ENCODE measurements around the gene SURF1. TPM values are rescaled to one million over a fixed set of nuclear protein-coding genes. Genes with fewer than 3 reads are reported as not detected.

SURF1 gene
- total RNA-seq, 3 donors from 2014 or later, result 45.9 to 61.4 (median 46.8) TPM

DNA sequence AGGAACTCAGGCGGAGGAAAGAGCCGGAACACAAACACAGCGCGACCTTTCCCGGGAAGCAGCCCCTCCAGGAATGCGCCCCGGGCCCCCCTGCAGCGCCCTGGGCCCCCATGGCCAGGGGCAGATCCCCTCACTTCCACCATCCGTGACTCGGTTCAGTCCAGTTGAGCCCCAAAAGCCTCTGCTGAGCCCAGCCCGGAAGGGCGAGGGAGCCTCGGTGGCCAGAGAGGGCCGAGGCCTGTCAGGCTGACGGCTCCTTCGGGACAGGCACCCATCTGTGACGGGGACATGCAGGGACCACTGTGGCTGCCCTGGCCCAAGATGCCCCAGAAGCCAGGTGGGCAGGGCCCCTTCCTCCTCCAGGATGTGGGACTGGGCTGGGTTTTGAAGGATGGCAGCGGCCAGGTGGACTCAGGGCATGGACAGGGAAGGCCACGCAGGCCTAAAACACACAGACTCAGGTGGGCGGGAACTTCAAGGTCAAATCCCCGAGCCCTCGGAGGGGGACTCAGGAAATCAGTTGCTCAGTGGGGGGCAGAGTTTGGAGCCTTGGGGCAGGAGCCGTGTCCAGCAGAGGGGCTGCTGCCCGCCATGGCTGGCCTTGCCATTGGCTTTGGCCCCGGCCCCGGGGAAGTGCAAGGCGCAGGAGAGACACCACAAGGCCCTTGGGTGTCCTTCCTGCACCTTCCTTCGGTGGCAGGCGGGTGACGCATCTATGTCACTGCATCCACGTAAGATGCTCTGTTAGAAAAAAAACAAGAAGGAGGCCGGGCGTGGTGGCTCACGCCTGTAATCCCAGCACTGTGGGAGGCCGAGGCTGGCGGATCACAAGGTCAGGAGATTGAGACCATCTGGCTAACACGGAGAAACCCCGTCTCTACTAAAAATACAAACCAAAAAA is 51.6 kb downstream of the SURF1 start:
- Histone ChIP-seq H3K4me3 (no peak overlapping the region), H3K9me3 (no peaks in the 10 kb centered on the region), H3K27ac (no peak overlapping the region), H3K4me1 (no peaks in the 10 kb centered on the region), H3K27me3 (peaks cover 0 to 18% of the 10 kb centered on the region in 2 donors), H3K36me3 (no peaks in the 10 kb centered on the region)
- DNase-seq (ENCODE audit: low spot score in 2 of 2), result peak in 1 of 2 donors; percentile 5
- no peak for TF ChIP-seq POLR2AphosphoS5 (IDR thresholded peaks at IDR 0.05)
- TF ChIP-seq CTCF (IDR thresholded peaks at IDR 0.05), result no peak
- TF ChIP-seq POLR2A (IDR thresholded peaks at IDR 0.05), result no peak
- intact Hi-C loops (cut with DNase I; ENCODE audit: low total_unique reads), result no loop called here

DNA sequence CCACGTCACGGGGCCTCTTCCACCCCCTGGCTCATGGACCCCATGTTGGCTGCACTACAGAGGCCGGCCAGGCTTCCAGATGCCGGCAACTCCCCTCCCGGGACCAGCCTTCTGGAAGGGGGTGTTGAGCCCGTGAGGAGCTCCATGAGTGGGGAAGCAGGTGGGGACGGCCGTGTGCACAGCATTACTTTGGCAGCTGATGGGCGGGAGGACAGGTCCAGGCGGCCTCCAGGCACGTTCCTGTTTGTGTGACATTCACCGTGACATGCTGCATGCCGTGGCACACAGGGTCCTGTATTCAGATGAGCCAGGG is 52.2 kb downstream of the SURF1 start:
- no peak overlapping the region for H3K27ac ChIP-seq
- H3K27me3 ChIP-seq, result peaks cover 0 to 21% of the 10 kb centered on the region in 2 donors
- H3K9me3 ChIP-seq, result no peaks in the 10 kb centered on the region
- peak in 1 of 2 donors; percentile 3 for DNase-seq (ENCODE audit: low spot score in 2 of 2)
- TF ChIP-seq POLR2A (IDR thresholded peaks at IDR 0.05), result no peak
- TF ChIP-seq POLR2AphosphoS5 (IDR thresholded peaks at IDR 0.05), result no peak
- no peak for TF ChIP-seq CTCF (IDR thresholded peaks at IDR 0.05)
- intact Hi-C loops (cut with DNase I; ENCODE audit: low total_unique reads), result no loop called here
- no peaks in the 10 kb centered on the region for H3K4me1 ChIP-seq
- H3K4me3 ChIP-seq, result no peak overlapping the region
- H3K36me3 ChIP-seq, result no peaks in the 10 kb centered on the region

GRCh38 chr9:133303266-133304157 is 52.8 kb downstream of the SURF1 start:
- intact Hi-C loops (cut with DNase I; ENCODE audit: low total_unique reads), result no loop called here
- H3K4me1 ChIP-seq, result no peaks in the 10 kb centered on the region
- no peak overlapping the region for H3K27ac ChIP-seq
- H3K9me3 ChIP-seq, result no peaks in the 10 kb centered on the region
- no peak overlapping the region for H3K4me3 ChIP-seq
- peak in 1 of 2 donors; percentile 2 for DNase-seq (ENCODE audit: low spot score in 2 of 2)
- H3K36me3 ChIP-seq, result no peaks in the 10 kb centered on the region
- TF ChIP-seq CTCF (IDR thresholded peaks at IDR 0.05) (no peak), POLR2AphosphoS5 (IDR thresholded peaks at IDR 0.05) (no peak)
- H3K27me3 ChIP-seq, result peaks cover 0 to 21% of the 10 kb centered on the region in 2 donors

Other genes starting within 250 kb of the SURF1 start
- 10 to 100 TPM; 52.0 to 94.1 (median 79.3) TPM for gene RALGDS, start 235.2 kb downstream of the SURF1 start, total RNA-seq
- 10 to 100 TPM; 14.8 to 21.3 (median 15.0) TPM for gene GBGT1, start 192.6 kb downstream of the SURF1 start, total RNA-seq
- gene OBP2B, start 147.2 kb downstream of the SURF1 start, total RNA-seq, result under 1 TPM in 2 of 3 donors, not detected in 1; 0.88 to 0.98 TPM
- 1 to 10 TPM; 1.1 to 3.9 (median 2.8) TPM for gene ABO, start 81.3 kb downstream of the SURF1 start, total RNA-seq
- 10 to 100 TPM; 12.8 to 29.0 (median 23.3) TPM for gene SURF6, start 20.3 kb downstream of the SURF1 start, total RNA-seq
- 10 to 100 TPM; 19.2 to 32.2 (median 31.1) TPM for gene MED22, start 8.4 kb downstream of the SURF1 start, total RNA-seq
- gene RPL7A, start 8.3 kb downstream of the SURF1 start, total RNA-seq, result 1,000 to 10,000 TPM; 2,020 to 2,813 (median 2,212) TPM
- 10 to 100 TPM; 16.7 to 25.9 (median 25.2) TPM for gene SURF2, start 63 bp upstream of the SURF1 start, total RNA-seq
- 100 to 1,000 TPM; 109 to 164 (median 133) TPM for gene SURF4, start 19.6 kb upstream of the SURF1 start, total RNA-seq
- 1 to 10 TPM in 1 of 3 donors, under 1 TPM in 2; 0.59 to 3.9 (median 0.96) TPM for gene STKLD1, start 19.9 kb upstream of the SURF1 start, total RNA-seq
- gene REXO4, start 61.5 kb upstream of the SURF1 start, total RNA-seq, result 10 to 100 TPM; 14.2 to 20.5 (median 18.7) TPM
- gene ADAMTS13, start 65.9 kb upstream of the SURF1 start, total RNA-seq, result 1 to 10 TPM in 1 of 3 donors, under 1 TPM in 2; 0.88 to 2.9 (median 0.96) TPM
- gene CACFD1, start 103.5 kb upstream of the SURF1 start, total RNA-seq, result 10 to 100 TPM in 2 of 3 donors, 1 to 10 TPM in 1; 5.0 to 19.5 (median 13.4) TPM
- gene SLC2A6, start 122.6 kb upstream of the SURF1 start, total RNA-seq, result 1 to 10 TPM; 1.8 to 2.0 (median 1.8) TPM
- not detected for gene MYMK, start 168.5 kb upstream of the SURF1 start, total RNA-seq
- gene ADAMTSL2, start 178.2 kb upstream of the SURF1 start, total RNA-seq, result under 1 TPM; 0.33 to 0.80 (median 0.44) TPM